Mononuclear cell (primary cell): ENCODE data around the gene GMDS. TPM values are rescaled to one million over a fixed set of nuclear protein-coding genes. Genes with fewer than 3 reads are reported as not detected.

ENCODE experiments used
- H3K27me3 ChIP-seq: 2 replicates; pipeline ENCODE4 v1.6.0; 2011; ENCODE audit warnings: low read length, control low read depth; ENCODE audit not compliant: insufficient read depth
- H3K4me1 ChIP-seq: 2 replicates; pipeline ENCODE4 v1.5.1; 2011; ENCODE audit warnings: mild to moderate bottlenecking, low read length, control low read depth; ENCODE audit not compliant: insufficient read depth
- H3K4me3 ChIP-seq: 2 replicates; pipeline ENCODE4 v1.5.1; 2011; ENCODE audit warnings: mild to moderate bottlenecking, low read length, moderate library complexity
- H3K9me3 ChIP-seq: 2 replicates; pipeline ENCODE4 v1.5.1; 2011; ENCODE audit warnings: low read depth, mild to moderate bottlenecking, control low read depth, low read length
- total RNA-seq: library from RNA; depleted of rRNA; stranded (reverse); fragments of >200 nt; gene quantifications from one replicate; pipeline ENCODE4 v1.2.3, GENCODE V29; 2012

GMDS gene
- total RNA-seq, 1 donor, result 10.6 TPM

DNA sequence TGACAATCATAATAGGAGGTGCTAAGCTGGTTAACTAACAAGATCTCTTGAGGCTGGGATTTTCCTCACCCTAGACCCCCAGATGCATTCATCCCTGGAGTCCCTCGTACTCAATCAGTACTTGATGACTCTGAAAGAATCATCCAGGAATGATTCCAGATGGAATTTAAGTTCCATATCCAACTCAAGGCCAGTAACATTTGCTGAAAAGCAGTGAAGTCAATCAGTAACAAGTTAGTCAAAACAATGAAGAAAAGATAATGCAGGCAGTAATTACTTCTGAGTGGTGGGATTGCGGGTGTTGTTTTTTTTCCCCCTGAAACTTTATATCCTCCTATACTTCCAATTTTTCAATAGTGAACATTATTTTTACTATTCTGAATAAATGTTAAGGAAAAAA lies 18.6 kb downstream of the GMDS start:
- no peaks in the 10 kb centered on the region for H3K27me3 ChIP-seq
- no peaks in the 10 kb centered on the region for H3K9me3 ChIP-seq
- no peak overlapping the region for H3K4me3 ChIP-seq
- H3K4me1 ChIP-seq, result peaks cover 14% of the 10 kb centered on the region

DNA sequence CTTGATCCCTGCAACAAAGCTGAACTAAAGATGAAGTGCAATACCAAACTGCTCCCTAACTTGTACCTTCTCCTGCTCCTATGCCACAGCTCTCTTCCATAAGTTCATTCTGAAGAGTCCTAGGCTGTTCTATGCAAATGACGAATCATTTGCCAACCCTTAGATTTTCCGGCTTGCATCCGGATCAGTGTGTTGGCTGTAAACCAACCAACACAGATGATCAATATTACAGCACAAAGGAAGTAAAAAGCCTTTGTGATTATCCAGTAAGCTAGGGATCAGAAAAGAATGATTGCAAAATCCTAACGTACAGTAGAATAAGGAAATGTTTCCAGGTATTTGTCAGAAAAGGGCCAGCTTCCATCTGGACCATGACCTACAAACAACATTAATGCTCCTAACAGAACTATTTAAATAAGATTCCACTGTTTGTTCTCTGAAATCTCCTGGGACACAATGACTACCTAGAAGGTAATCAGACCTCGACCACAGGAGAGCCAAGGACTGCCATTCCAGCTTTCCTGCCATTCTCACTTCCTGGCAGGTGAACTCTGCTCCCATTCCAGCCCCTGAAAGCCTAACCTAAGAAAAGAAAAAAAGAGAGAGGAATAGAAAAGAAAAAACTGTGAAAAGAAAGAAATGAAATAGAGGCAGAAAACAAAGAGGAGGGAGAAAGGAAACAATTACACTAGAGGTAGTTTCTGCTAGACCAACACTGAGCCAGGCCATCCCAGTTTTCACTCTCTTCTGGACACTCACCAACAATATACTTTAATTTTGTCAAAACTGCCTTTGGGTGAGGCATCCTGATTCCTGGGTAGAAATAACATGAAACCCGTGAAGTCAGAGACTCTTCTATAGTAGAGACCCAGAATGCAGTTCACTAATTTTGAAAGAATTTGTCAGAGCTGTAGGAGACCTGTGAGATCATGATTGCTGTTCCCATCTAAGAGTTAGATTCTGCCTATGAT lies 19.7 kb downstream of the GMDS start:
- peaks cover 16% of the 10 kb centered on the region for H3K4me1 ChIP-seq
- no peak overlapping the region for H3K4me3 ChIP-seq
- no peaks in the 10 kb centered on the region for H3K27me3 ChIP-seq
- no peaks in the 10 kb centered on the region for H3K9me3 ChIP-seq

GRCh38 chr6:2224847-2225382 lies 20.5 kb downstream of the GMDS start:
- Histone ChIP-seq H3K4me3 (no peak overlapping the region), H3K27me3 (no peaks in the 10 kb centered on the region), H3K4me1 (peaks cover 16% of the 10 kb centered on the region), H3K9me3 (no peaks in the 10 kb centered on the region)

- Histone ChIP-seq H3K4me3 (peak overlapping the region; percentile 55), H3K9me3 (no peaks in the 10 kb centered on the region), H3K4me1 (peaks cover 16% of the 10 kb centered on the region), H3K27me3 (no peaks in the 10 kb centered on the region)
These were observed 23.0 kb downstream of the GMDS start for GRCh38 chr6:2222275-2222842.

- H3K9me3 ChIP-seq, result no peaks in the 10 kb centered on the region
- peak overlapping the region; percentile 55 for H3K4me3 ChIP-seq
- H3K4me1 ChIP-seq, result peaks cover 16% of the 10 kb centered on the region
- no peaks in the 10 kb centered on the region for H3K27me3 ChIP-seq
These were observed 23.6 kb downstream of the GMDS start for GRCh38 chr6:2221726-2222274.

- Histone ChIP-seq H3K4me3 (no peak overlapping the region), H3K4me1 (peaks cover 16% of the 10 kb centered on the region), H3K9me3 (no peaks in the 10 kb centered on the region), H3K27me3 (no peaks in the 10 kb centered on the region)
These were observed 25.3 kb downstream of the GMDS start for GRCh38 chr6:2220154-2220553.

- H3K27me3 ChIP-seq, result no peaks in the 10 kb centered on the region
- H3K9me3 ChIP-seq, result no peaks in the 10 kb centered on the region
- no peak overlapping the region for H3K4me3 ChIP-seq
- peaks cover 16% of the 10 kb centered on the region for H3K4me1 ChIP-seq
These were observed 26.5 kb downstream of the GMDS start for GRCh38 chr6:2218866-2219265.

DNA sequence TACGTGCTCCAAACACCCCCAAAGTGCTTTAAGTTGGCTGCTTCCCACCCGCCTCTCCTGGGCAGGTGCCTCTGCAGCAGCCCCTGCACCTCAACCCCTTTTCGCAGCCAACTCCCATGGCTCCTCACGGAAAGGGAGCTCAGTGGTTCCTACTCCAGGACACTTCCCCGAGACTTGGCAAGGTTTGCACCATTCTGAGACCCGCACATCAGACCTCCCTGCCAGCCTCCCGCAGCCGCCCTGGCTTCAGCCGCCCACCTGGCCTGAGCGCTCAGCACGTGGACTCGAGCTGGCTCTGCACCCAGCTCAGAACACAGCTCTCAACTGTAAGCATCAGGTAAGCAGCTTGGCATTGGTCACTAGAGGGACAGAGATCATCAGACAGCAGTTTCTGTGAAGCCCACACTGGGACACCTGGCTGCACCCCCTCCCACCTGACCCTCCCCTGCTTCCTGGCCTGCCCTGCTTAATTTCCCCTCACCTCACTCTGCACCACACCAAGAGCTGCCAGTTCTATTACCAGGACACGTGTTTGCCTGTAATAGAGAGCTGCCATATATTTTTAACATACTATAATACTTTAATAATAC lies 28.5 kb downstream of the GMDS start:
- Histone ChIP-seq H3K27me3 (no peaks in the 10 kb centered on the region), H3K4me3 (no peak overlapping the region), H3K4me1 (peaks cover 8% of the 10 kb centered on the region), H3K9me3 (no peaks in the 10 kb centered on the region)

GRCh38 chr6:2215342-2215741 lies 30.1 kb downstream of the GMDS start:
- Histone ChIP-seq H3K4me3 (no peak overlapping the region), H3K9me3 (no peaks in the 10 kb centered on the region)

DNA sequence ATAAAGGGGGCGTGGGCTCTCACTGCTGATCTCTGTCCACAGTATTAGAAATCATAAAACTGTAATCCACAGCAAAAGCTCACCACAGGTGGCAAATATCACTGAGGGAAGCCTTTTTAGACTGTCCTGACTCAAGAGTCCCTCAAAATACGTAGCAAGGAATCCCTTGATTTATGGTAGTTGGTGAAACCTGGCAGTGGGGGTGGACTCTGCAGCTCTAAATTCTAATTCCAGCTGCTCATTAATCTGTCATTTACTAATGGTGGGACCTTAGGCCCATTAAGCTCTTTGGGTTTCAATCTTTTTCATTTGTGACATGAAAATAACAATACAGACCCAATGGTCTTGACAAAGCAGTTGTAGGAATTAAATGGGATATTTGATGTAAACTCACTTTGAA lies 32.3 kb downstream of the GMDS start:
- Histone ChIP-seq H3K27me3 (no peaks in the 10 kb centered on the region), H3K4me3 (no peak overlapping the region), H3K4me1 (no peaks in the 10 kb centered on the region), H3K9me3 (no peaks in the 10 kb centered on the region)

More at GRCh38 chr6:2215342-2215741, 30.1 kb downstream of the GMDS start:
- no peaks in the 10 kb centered on the region for H3K27me3 ChIP-seq
- H3K4me1 ChIP-seq, result no peaks in the 10 kb centered on the region

DNA sequence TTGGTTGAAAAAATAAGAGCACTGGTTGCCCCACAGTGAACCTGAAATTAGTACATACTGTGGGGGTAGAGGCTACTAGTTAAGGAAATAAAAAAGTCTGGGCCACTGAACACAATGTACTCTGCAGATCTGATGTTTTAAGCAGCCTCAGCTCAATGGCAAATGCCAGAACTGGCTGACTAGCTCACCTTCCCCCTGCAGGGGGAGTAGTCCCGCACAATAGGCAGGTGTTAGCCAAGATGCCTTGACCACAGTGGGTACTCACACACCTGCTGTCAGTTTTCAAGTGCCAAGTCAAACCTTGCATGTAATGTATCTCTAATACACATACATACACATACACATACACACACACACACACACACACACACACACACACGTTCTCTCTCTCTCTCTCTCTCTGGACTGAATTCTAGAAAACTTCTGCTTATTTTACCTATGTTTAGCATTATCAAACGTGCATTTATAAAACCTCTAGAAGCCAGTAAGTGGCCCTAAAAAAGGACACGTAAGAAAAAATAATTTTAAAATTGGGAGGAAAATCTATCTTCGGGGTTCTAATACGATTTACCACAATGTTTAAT lies 36.1 kb downstream of the GMDS start:
- Histone ChIP-seq H3K9me3 (no peaks in the 10 kb centered on the region), H3K4me3 (no peak overlapping the region), H3K27me3 (no peaks in the 10 kb centered on the region), H3K4me1 (no peaks in the 10 kb centered on the region)

- H3K9me3 ChIP-seq, result no peaks in the 10 kb centered on the region
- H3K4me3 ChIP-seq, result no peak overlapping the region
- no peaks in the 10 kb centered on the region for H3K27me3 ChIP-seq
- H3K4me1 ChIP-seq, result no peaks in the 10 kb centered on the region
These were observed 36.9 kb downstream of the GMDS start for GRCh38 chr6:2208468-2208867.

DNA sequence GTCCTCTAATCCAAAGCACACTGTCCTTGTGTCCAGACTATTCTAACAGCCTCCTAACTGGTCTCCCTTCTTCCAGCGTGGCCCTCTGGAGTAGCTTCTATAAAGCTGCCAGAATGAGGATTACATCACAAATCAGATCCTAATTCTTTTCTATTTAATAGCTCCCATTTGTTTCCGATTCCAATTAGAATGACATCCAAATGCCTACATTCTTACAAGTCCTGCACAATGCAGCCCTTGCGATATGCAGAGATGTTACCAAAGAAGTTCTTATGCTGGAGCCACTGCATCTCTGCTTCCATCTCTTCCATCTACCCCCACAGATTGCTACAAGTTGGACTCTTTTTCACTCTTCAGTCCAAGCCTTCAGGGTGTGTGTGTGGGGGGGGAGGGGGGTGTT lies 40.0 kb downstream of the GMDS start:
- no peaks in the 10 kb centered on the region for H3K4me1 ChIP-seq
- no peaks in the 10 kb centered on the region for H3K27me3 ChIP-seq
- no peak overlapping the region for H3K4me3 ChIP-seq

GRCh38 chr6:2204272-2204671 lies 41.1 kb downstream of the GMDS start:
- no peaks in the 10 kb centered on the region for H3K9me3 ChIP-seq
- no peaks in the 10 kb centered on the region for H3K27me3 ChIP-seq
- no peaks in the 10 kb centered on the region for H3K4me1 ChIP-seq
- no peak overlapping the region for H3K4me3 ChIP-seq

More for the DNA sequence above, 40.0 kb downstream of the GMDS start:
- no peaks in the 10 kb centered on the region for H3K9me3 ChIP-seq

DNA sequence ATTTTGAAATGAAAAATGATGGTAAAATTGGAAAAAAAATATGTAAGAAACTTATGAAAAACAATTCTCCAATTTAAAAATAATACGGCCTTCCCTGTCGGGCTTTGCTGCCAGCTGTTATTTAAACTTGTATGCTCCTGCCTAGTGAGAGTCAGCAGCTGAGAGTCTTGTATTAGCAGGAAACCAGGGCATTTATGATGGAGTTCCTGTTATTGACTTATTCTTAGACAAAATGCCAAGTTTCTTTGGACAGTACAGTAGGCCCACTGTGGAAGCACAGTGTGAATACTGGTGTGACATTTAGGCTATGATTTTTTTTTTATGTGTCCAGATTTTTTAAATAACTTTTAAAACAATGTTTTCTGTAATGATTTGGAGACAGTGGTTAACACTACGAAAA lies 42.1 kb downstream of the GMDS start:
- Histone ChIP-seq H3K27me3 (no peaks in the 10 kb centered on the region), H3K4me1 (no peaks in the 10 kb centered on the region), H3K4me3 (no peak overlapping the region), H3K9me3 (no peaks in the 10 kb centered on the region)
